MM.1S (cell line): ENCODE measurements around the gene TGM4.

Source experiments
- EZH2 ChIP-seq: fragments of 300-600 bp; sonication (generic); optimal IDR thresholded peaks from 2 replicates; pipeline ENCODE3; 2017; ENCODE audit warnings: low read depth, mild to moderate bottlenecking, antibody characterized with exemption, low read length, mixed read lengths
- EZH2phosphoT487 ChIP-seq: fragments of 300-600 bp; sonication (generic); IDR thresholded peaks from 2 replicates; pipeline ENCODE4 v1.6.1; 2018; ENCODE audit warnings: antibody characterized with exemption, low read length
- TF ChIP-seq, protein P1 (sequence below): fragments of 300-600 bp; sonication (generic); IDR thresholded peaks from 2 replicates; pipeline ENCODE4 v1.5.1; 2016; ENCODE audit warnings: antibody characterized with exemption, low read length, mixed read lengths

- TF ChIP-seq EZH2phosphoT487 (no peak), EZH2 (no peak)
- TF ChIP-seq, protein P1, sequence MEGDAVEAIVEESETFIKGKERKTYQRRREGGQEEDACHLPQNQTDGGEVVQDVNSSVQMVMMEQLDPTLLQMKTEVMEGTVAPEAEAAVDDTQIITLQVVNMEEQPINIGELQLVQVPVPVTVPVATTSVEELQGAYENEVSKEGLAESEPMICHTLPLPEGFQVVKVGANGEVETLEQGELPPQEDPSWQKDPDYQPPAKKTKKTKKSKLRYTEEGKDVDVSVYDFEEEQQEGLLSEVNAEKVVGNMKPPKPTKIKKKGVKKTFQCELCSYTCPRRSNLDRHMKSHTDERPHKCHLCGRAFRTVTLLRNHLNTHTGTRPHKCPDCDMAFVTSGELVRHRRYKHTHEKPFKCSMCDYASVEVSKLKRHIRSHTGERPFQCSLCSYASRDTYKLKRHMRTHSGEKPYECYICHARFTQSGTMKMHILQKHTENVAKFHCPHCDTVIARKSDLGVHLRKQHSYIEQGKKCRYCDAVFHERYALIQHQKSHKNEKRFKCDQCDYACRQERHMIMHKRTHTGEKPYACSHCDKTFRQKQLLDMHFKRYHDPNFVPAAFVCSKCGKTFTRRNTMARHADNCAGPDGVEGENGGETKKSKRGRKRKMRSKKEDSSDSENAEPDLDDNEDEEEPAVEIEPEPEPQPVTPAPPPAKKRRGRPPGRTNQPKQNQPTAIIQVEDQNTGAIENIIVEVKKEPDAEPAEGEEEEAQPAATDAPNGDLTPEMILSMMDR, result no peak
These were observed 89.3 kb downstream of the TGM4 start for GRCh38 chr3:44963571-44964325.
